GM23338 (cell line): ENCODE results near the gene MGAT5. TPM values are rescaled to one million over a fixed set of nuclear protein-coding genes. Genes with fewer than 3 reads are reported as not detected.

Source experiments
- ATAC-seq: fragments of 200-7000 bp; cut with Tn5 transposase; 3 replicates; pipeline ENCODE4 v1.9.1; 2020
- DNase-seq: peaks from one replicate; pipeline ENCODE4 v3.0.0-alpha.2; 2015; ENCODE audit warnings: low spot score
- H2AFZ ChIP-seq: fragments of 200-600 bp; sonication (generic); 2 replicates; pipeline ENCODE4 v1.8.0; 2016; ENCODE audit warnings: antibody characterized with exemption, mild to moderate bottlenecking, moderate library complexity
- H3F3A ChIP-seq: fragments of 200-600 bp; sonication (generic); replicated peaks from 2 replicates; pipeline ENCODE4 v1.8.0; 2017; ENCODE audit warnings: antibody characterized with exemption, mixed run types, low read depth
- H3K27ac ChIP-seq: fragments of 200-600 bp; sonication (generic); 2 replicates; pipeline ENCODE4 v1.6.1; 2016; ENCODE audit warnings: low read depth
- H3K27me3 ChIP-seq: fragments of 200-600 bp; sonication (generic); 2 replicates; pipeline ENCODE4 v1.8.0; 2016; ENCODE audit warnings: mild to moderate bottlenecking, mixed run types, moderate library complexity; ENCODE audit not compliant: insufficient read depth
- H3K36me3 ChIP-seq: fragments of 200-600 bp; sonication (generic); 2 replicates; pipeline ENCODE4 v1.8.0; 2016; ENCODE audit warnings: mild to moderate bottlenecking; ENCODE audit not compliant: insufficient read depth
- H3K4me1 ChIP-seq: fragments of 200-600 bp; sonication (generic); 2 replicates; pipeline ENCODE4 v1.8.0; 2016; ENCODE audit warnings: mild to moderate bottlenecking, moderate library complexity; ENCODE audit not compliant: insufficient read depth
- H3K4me2 ChIP-seq: fragments of 200-600 bp; sonication (generic); 2 replicates; pipeline ENCODE4 v1.7.1; 2017; ENCODE audit warnings: mixed run types
- H3K4me3 ChIP-seq: fragments of 200-600 bp; sonication (generic); 2 replicates; pipeline ENCODE4 v1.6.1; 2016; ENCODE audit warnings: mixed run types
- H3K79me2 ChIP-seq: fragments of 200-600 bp; sonication (generic); replicated peaks from 2 replicates; pipeline ENCODE4 v1.8.0; 2017; ENCODE audit warnings: mild to moderate bottlenecking; ENCODE audit not compliant: insufficient read depth
- H3K9me2 ChIP-seq: fragments of 200-600 bp; sonication (generic); 2 replicates; pipeline ENCODE4 v1.8.0; 2017; ENCODE audit not compliant: insufficient read depth
- H4K20me1 ChIP-seq: fragments of 200-600 bp; sonication (generic); replicated peaks from 2 replicates; pipeline ENCODE4 v1.8.0; 2017; ENCODE audit warnings: mild to moderate bottlenecking; ENCODE audit not compliant: insufficient read depth
- H3K27ac Mint-ChIP-seq: 2 replicates; pipeline ENCODE4 v1.8.0; 2020; ENCODE audit warnings: inconsistent platforms, mild to moderate bottlenecking, moderate library complexity, mixed read lengths
- H3K27me3 Mint-ChIP-seq: 3 replicates; pipeline ENCODE4 v1.8.0; 2022; ENCODE audit warnings: low read depth, mild to moderate bottlenecking, moderate library complexity, mixed read lengths, inconsistent platforms; ENCODE audit not compliant: insufficient read depth, poor library complexity
- H3K36me3 Mint-ChIP-seq: 3 replicates; pipeline ENCODE4 v1.8.0; 2021; ENCODE audit warnings: low read depth, mild to moderate bottlenecking, inconsistent platforms, moderate library complexity, mixed read lengths
- H3K4me1 Mint-ChIP-seq: 3 replicates; pipeline ENCODE4 v1.8.0; 2020; ENCODE audit warnings: mild to moderate bottlenecking, inconsistent platforms, mixed read lengths
- H3K4me3 Mint-ChIP-seq: 3 replicates; pipeline ENCODE4 v1.8.0; 2021; ENCODE audit warnings: moderate library complexity, mild to moderate bottlenecking, inconsistent platforms, mixed read lengths
- H3K9me3 Mint-ChIP-seq: 3 replicates; pipeline ENCODE4 v1.8.0; 2020; ENCODE audit warnings: moderate library complexity, mild to moderate bottlenecking, inconsistent platforms, mixed read lengths
- CREB1 ChIP-seq: fragments of 250-450 bp; sonication (Bioruptor Pico); IDR thresholded peaks from 2 replicates; pipeline ENCODE4 v1.5.0; 2020; ENCODE audit warnings: low read depth, mild to moderate bottlenecking, moderate library complexity
- CTCF ChIP-seq, 2 experiments: fragments of 200-600 bp in 1 of 2; sonication (generic) in 1 of 2; conservative IDR thresholded peaks; 2 replicates each; pipeline versions ENCODE4 v1.5.1 to v1.6.1; 2016 to 2017; ENCODE audit warnings: antibody characterized with exemption in 2 of 2, low read depth in 2 of 2, mild to moderate bottlenecking in 2 of 2, moderate library complexity in 1 of 2
- ETS1 ChIP-seq: IDR thresholded peaks from 2 replicates; pipeline ENCODE4 v1.6.1; 2016; ENCODE audit warnings: antibody characterized with exemption
- EZH2 ChIP-seq: fragments of 200-600 bp; sonication (generic); IDR thresholded peaks from one replicate; pipeline ENCODE4 v1.8.0; 2017; ENCODE audit warnings: antibody characterized with exemption, mild to moderate bottlenecking, low read depth; ENCODE audit not compliant: unreplicated experiment
- EZH2phosphoT487 ChIP-seq: fragments of 200-600 bp; sonication (generic); IDR thresholded peaks from one replicate; pipeline ENCODE4 v1.8.1; 2018; ENCODE audit warnings: antibody characterized with exemption; ENCODE audit not compliant: unreplicated experiment
- JUNB ChIP-seq: IDR thresholded peaks from one replicate; pipeline ENCODE4 v1.6.1; 2016; ENCODE audit warnings: antibody characterized with exemption; ENCODE audit not compliant: unreplicated experiment
- NANOG ChIP-seq: IDR thresholded peaks from 2 replicates; pipeline ENCODE4 v1.6.1; 2016; ENCODE audit warnings: antibody characterized with exemption, borderline replicate concordance
- POLR2AphosphoS5 ChIP-seq: IDR thresholded peaks from 2 replicates; pipeline ENCODE4 v1.6.1; 2016; ENCODE audit warnings: antibody characterized with exemption, low read depth
- REST ChIP-seq: IDR thresholded peaks from one replicate; pipeline ENCODE4 v1.6.1; 2018; ENCODE audit warnings: antibody characterized with exemption; ENCODE audit not compliant: unreplicated experiment
- STAT1 ChIP-seq: IDR thresholded peaks from one replicate; pipeline ENCODE4 v1.6.1; 2016; ENCODE audit warnings: antibody characterized with exemption; ENCODE audit not compliant: unreplicated experiment
- ZNF114 ChIP-seq: fragments of 250-450 bp; sonication (Bioruptor Pico); IDR thresholded peaks from 2 replicates; pipeline ENCODE4 v1.5.0; 2020; ENCODE audit warnings: mild to moderate bottlenecking, moderate library complexity
- ZNF331 ChIP-seq: fragments of 250-450 bp; sonication (Bioruptor Pico); IDR thresholded peaks from 2 replicates; pipeline ENCODE4 v1.5.0; 2020; ENCODE audit warnings: low read depth, mild to moderate bottlenecking, moderate library complexity
- polyA plus RNA-seq: library from polyadenylated mRNA; unstranded; fragments of >200 nt; fragmentation: Nextera tagmentation; extraction: Ambion mirVana; gene quantifications from 2 replicates; pipeline ENCODE4 v1.2.1, GENCODE V29; 2016
- total RNA-seq: library from RNA; depleted of rRNA; stranded (reverse); fragments of >200 nt; shearing (Covaris generic); gene quantifications from 2 replicates; pipeline ENCODE4 v1.2.3, GENCODE V29; 2014
- TF ChIP-seq, protein P1 (sequence below): fragments of 250-450 bp; sonication (Bioruptor Pico); IDR thresholded peaks from 2 replicates; pipeline ENCODE4 v1.5.0; 2020; ENCODE audit warnings: mild to moderate bottlenecking, moderate library complexity

MGAT5 gene
- total and polyA plus RNA-seq, 2 experiments from 2014 or later, result 4.6 to 27.6 TPM

DNA sequence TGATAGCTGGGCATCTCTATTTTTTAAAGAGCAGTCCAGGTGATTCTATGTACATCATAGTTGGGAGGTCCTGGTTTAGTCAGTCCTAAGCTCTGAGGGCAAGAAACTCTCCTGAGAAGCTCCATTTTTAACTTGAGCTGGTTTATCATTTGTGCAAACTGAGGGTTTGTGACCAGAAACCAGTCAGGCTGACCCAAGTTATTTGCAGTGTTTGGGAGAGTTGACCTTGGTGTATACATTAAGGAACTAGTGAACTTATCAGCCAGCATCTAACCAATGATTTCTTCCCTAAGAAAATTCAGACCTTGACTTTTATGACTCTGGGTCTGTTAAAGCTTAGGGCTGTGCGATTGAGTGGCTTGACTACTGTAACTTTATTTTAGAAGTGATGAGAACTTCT, 10.6 kb upstream of the MGAT5 start:
- TF ChIP-seq, protein P1, sequence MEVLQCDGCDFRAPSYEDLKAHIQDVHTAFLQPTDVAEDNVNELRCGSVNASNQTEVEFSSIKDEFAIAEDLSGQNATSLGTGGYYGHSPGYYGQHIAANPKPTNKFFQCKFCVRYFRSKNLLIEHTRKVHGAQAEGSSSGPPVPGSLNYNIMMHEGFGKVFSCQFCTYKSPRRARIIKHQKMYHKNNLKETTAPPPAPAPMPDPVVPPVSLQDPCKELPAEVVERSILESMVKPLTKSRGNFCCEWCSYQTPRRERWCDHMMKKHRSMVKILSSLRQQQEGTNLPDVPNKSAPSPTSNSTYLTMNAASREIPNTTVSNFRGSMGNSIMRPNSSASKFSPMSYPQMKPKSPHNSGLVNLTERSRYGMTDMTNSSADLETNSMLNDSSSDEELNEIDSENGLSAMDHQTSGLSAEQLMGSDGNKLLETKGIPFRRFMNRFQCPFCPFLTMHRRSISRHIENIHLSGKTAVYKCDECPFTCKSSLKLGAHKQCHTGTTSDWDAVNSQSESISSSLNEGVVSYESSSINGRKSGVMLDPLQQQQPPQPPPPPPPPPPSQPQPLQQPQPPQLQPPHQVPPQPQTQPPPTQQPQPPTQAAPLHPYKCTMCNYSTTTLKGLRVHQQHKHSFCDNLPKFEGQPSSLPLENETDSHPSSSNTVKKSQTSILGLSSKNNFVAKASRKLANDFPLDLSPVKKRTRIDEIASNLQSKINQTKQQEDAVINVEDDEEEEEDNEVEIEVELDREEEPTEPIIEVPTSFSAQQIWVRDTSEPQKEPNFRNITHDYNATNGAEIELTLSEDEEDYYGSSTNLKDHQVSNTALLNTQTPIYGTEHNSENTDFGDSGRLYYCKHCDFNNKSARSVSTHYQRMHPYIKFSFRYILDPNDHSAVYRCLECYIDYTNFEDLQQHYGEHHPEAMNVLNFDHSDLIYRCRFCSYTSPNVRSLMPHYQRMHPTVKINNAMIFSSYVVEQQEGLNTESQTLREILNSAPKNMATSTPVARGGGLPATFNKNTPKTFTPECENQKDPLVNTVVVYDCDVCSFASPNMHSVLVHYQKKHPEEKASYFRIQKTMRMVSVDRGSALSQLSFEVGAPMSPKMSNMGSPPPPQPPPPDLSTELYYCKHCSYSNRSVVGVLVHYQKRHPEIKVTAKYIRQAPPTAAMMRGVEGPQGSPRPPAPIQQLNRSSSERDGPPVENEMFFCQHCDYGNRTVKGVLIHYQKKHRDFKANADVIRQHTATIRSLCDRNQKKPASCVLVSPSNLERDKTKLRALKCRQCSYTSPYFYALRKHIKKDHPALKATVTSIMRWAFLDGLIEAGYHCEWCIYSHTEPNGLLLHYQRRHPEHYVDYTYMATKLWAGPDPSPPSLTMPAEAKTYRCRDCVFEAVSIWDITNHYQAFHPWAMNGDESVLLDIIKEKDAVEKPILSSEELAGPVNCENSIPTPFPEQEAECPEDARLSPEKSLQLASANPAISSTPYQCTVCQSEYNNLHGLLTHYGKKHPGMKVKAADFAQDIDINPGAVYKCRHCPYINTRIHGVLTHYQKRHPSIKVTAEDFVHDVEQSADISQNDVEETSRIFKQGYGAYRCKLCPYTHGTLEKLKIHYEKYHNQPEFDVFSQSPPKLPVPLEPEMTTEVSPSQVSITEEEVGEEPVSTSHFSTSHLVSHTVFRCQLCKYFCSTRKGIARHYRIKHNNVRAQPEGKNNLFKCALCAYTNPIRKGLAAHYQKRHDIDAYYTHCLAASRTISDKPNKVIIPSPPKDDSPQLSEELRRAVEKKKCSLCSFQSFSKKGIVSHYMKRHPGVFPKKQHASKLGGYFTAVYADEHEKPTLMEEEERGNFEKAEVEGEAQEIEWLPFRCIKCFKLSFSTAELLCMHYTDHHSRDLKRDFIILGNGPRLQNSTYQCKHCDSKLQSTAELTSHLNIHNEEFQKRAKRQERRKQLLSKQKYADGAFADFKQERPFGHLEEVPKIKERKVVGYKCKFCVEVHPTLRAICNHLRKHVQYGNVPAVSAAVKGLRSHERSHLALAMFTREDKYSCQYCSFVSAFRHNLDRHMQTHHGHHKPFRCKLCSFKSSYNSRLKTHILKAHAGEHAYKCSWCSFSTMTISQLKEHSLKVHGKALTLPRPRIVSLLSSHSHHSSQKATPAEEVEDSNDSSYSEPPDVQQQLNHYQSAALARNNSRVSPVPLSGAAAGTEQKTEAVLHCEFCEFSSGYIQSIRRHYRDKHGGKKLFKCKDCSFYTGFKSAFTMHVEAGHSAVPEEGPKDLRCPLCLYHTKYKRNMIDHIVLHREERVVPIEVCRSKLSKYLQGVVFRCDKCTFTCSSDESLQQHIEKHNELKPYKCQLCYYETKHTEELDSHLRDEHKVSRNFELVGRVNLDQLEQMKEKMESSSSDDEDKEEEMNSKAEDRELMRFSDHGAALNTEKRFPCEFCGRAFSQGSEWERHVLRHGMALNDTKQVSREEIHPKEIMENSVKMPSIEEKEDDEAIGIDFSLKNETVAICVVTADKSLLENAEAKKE (CRISPR knock-in tag), result no peak
- TF ChIP-seq REST (no peak), NANOG (no peak), STAT1 (no peak), EZH2 (no peak), POLR2AphosphoS5 (no peak), ETS1 (no peak), CTCF (conservative IDR thresholded peaks at IDR 0.05; ENCODE audit: low read depth in 2 of 2) (no peak), EZH2phosphoT487 (no peak), CREB1 (CRISPR knock-in tag) (no peak), ZNF331 (CRISPR knock-in tag) (no peak), JUNB (no peak), ZNF114 (CRISPR knock-in tag) (no peak)
- Histone ChIP-seq H3K27ac (no peak overlapping the region), H3K36me3 (no peaks in the 10 kb centered on the region), H3K79me2 (peaks cover 43% of the 10 kb centered on the region), H3K27me3 (no peaks in the 10 kb centered on the region), H3K4me1 (peaks cover 3% of the 10 kb centered on the region; the same call in 1 of the 2 replicates), H3K4me3 (no peak overlapping the region), H3K4me2 (no peak overlapping the region), H3F3A (no peaks in the 10 kb centered on the region), H2AFZ (no peak overlapping the region), H4K20me1 (peaks cover 19% of the 10 kb centered on the region; the same call in 1 of the 2 replicates), H3K9me2 (peaks cover 9% of the 10 kb centered on the region; the same call in 1 of the 2 replicates)
- no peaks in the 10 kb centered on the region for H3K36me3 Mint-ChIP-seq
- H3K9me3 Mint-ChIP-seq, result no peaks in the 10 kb centered on the region
- ATAC-seq, result no peak
- peaks cover 1% of the 10 kb centered on the region for H3K27me3 Mint-ChIP-seq
- H3K27ac Mint-ChIP-seq, result no peak overlapping the region
- H3K4me1 Mint-ChIP-seq, result peaks cover 13% of the 10 kb centered on the region
- DNase-seq, result no peak
- no peak overlapping the region for H3K4me3 Mint-ChIP-seq
